CD8-positive, alpha-beta memory T cell (primary cell): ENCODE data around the gene INPP5A. TPM values are rescaled to one million over a fixed set of nuclear protein-coding genes. Genes with fewer than 3 reads are reported as not detected.

Experiments used
- CTCF ChIA-PET: fragments of 350-600 bp; sonication (Branson Sonifier 250); formaldehyde crosslinking; loops from one replicate; lab custom pipeline; 2021; ENCODE audit warnings: antibody characterized with exemption; lab: Charles Lee
- POLR2A ChIA-PET: fragments of 350-600 bp; sonication (Branson Sonifier 250); formaldehyde crosslinking; loops from one replicate; lab custom pipeline; 2021; ENCODE audit warnings: antibody characterized with exemption; lab: Charles Lee
- DNase-seq, 5 donors: peaks; one replicate each; pipeline versions ENCODE4 v3.0.0 to v3.0.0-alpha.2; 2020 to 2022; ENCODE audit warnings: mixed read lengths in 1 of 5
- H3K27ac ChIP-seq: one replicate; pipeline ENCODE4 v1.7.0; 2013; ENCODE audit warnings: low read depth, mild to moderate bottlenecking, low read length, moderate library complexity
- H3K27me3 ChIP-seq: 2 replicates; pipeline ENCODE4 v1.7.0; 2013; ENCODE audit warnings: low read length, mild to moderate bottlenecking; ENCODE audit not compliant: insufficient read depth, poor library complexity, severe bottlenecking
- H3K36me3 ChIP-seq: 2 replicates; pipeline ENCODE4 v1.7.0; 2013; ENCODE audit warnings: mild to moderate bottlenecking, low read length, moderate library complexity; ENCODE audit not compliant: insufficient read depth
- H3K4me1 ChIP-seq: 2 replicates; pipeline ENCODE4 v1.7.0; 2013; ENCODE audit warnings: mild to moderate bottlenecking, low read length, moderate library complexity; ENCODE audit not compliant: insufficient read depth
- H3K4me3 ChIP-seq: 2 replicates; pipeline ENCODE4 v1.7.0; 2013; ENCODE audit warnings: mild to moderate bottlenecking, low read length
- H3K9me3 ChIP-seq: 2 replicates; pipeline ENCODE4 v1.7.0; 2013; ENCODE audit warnings: mild to moderate bottlenecking, low read length
- H3K27ac Mint-ChIP-seq, 8 donors: one replicate each; pipeline ENCODE4 v1.8.0; 2020 to 2021; ENCODE audit warnings: mixed read lengths in 8 of 8, mild to moderate bottlenecking in 6 of 8, inconsistent platforms in 3 of 8, moderate library complexity in 3 of 8
- H3K27me3 Mint-ChIP-seq, 2 donors: one replicate each; pipeline ENCODE4 v1.8.0; 2020 to 2021; ENCODE audit warnings: mixed read lengths in 2 of 2, mild to moderate bottlenecking in 1 of 2, moderate library complexity in 1 of 2
- H3K36me3 Mint-ChIP-seq, 3 donors: one replicate each; pipeline ENCODE4 v1.8.0; 2020 to 2021; ENCODE audit warnings: mixed read lengths in 3 of 3, inconsistent platforms in 1 of 3, mild to moderate bottlenecking in 1 of 3
- H3K4me1 Mint-ChIP-seq, 3 donors: one replicate each; pipeline ENCODE4 v1.8.0; 2020 to 2021; ENCODE audit warnings: mixed read lengths in 3 of 3, inconsistent platforms in 1 of 3, mild to moderate bottlenecking in 1 of 3
- H3K4me3 Mint-ChIP-seq, 7 donors: one replicate each; pipeline ENCODE4 v1.8.0; 2020 to 2021; ENCODE audit warnings: mixed read lengths in 7 of 7, mild to moderate bottlenecking in 6 of 7, moderate library complexity in 4 of 7, inconsistent platforms in 2 of 7
- H3K9me3 Mint-ChIP-seq, 5 donors: one replicate each; pipeline ENCODE4 v1.8.0; 2020 to 2022; ENCODE audit warnings: mixed read lengths in 5 of 5, mild to moderate bottlenecking in 3 of 5, moderate library complexity in 2 of 5, inconsistent platforms in 1 of 5
- polyA plus RNA-seq: library from polyadenylated mRNA; unstranded; fragments of 300-500 nt; fragmentation: Illumina TruSeq; gene quantifications from one replicate; pipeline ENCODE4 v1.2.3, GENCODE V29; 2021
- total RNA-seq, 2 experiments: library from RNA; stranded (reverse); gene quantifications; one replicate each; pipeline ENCODE4 v1.2.3, GENCODE V29; 2021

INPP5A gene
- total and polyA plus RNA-seq, 3 experiments from 2014 or later: 1.1 to 6.1 (median 4.8) TPM

- ChIA-PET CTCF (no interaction called here), POLR2A (no interaction called here)
These were observed 29.6 kb upstream of the INPP5A start for GRCh38 chr10:132507956-132508490.

GRCh38 chr10:132508581-132509443, 28.8 kb upstream of the INPP5A start:
- POLR2A ChIA-PET: no interaction called here
- Histone ChIP-seq H3K27ac (no peak overlapping the region), H3K4me1 (no peaks in the 10 kb centered on the region), H3K36me3 (no peaks in the 10 kb centered on the region), H3K4me3 (no peak overlapping the region), H3K27me3 (no peaks in the 10 kb centered on the region), H3K9me3 (no peaks in the 10 kb centered on the region)
- CTCF ChIA-PET: no interaction called here
- H3K36me3 Mint-ChIP-seq: no peaks in the 10 kb centered on the region
- no peak overlapping the region for H3K4me3 Mint-ChIP-seq
- no peaks in the 10 kb centered on the region for H3K27me3 Mint-ChIP-seq
- no peak overlapping the region for H3K27ac Mint-ChIP-seq
- H3K9me3 Mint-ChIP-seq: peaks cover 0 to 2% (median 0%) of the 10 kb centered on the region in 5 donors
- DNase-seq: no peak
- no peaks in the 10 kb centered on the region for H3K4me1 Mint-ChIP-seq

More at GRCh38 chr10:132507956-132508490, 29.6 kb upstream of the INPP5A start:
- Mint-ChIP-seq H3K4me3 (no peak overlapping the region), H3K4me1 (no peaks in the 10 kb centered on the region), H3K9me3 (peaks cover 0 to 2% (median 0%) of the 10 kb centered on the region in 5 donors), H3K36me3 (no peaks in the 10 kb centered on the region), H3K27ac (no peak overlapping the region), H3K27me3 (peaks cover 0 to 3% of the 10 kb centered on the region in 2 donors)
- no peaks in the 10 kb centered on the region for H3K36me3 ChIP-seq
- H3K27me3 ChIP-seq: no peaks in the 10 kb centered on the region
- no peaks in the 10 kb centered on the region for H3K9me3 ChIP-seq
- H3K4me3 ChIP-seq: no peak overlapping the region
- no peak for DNase-seq
- no peaks in the 10 kb centered on the region for H3K4me1 ChIP-seq
- no peak overlapping the region for H3K27ac ChIP-seq

- no peak for DNase-seq
- no peaks in the 10 kb centered on the region for H3K4me1 Mint-ChIP-seq
- no peaks in the 10 kb centered on the region for H3K27me3 Mint-ChIP-seq
- no peak overlapping the region for H3K4me3 ChIP-seq
- no peaks in the 10 kb centered on the region for H3K27me3 ChIP-seq
- no peaks in the 10 kb centered on the region for H3K36me3 ChIP-seq
- CTCF ChIA-PET: no interaction called here
- POLR2A ChIA-PET: no interaction called here
- no peak overlapping the region for H3K27ac ChIP-seq
- no peaks in the 10 kb centered on the region for H3K36me3 Mint-ChIP-seq
- no peaks in the 10 kb centered on the region for H3K9me3 ChIP-seq
- peaks cover 0 to 2% (median 0%) of the 10 kb centered on the region in 5 donors for H3K9me3 Mint-ChIP-seq
- no peak overlapping the region for H3K4me3 Mint-ChIP-seq
- H3K4me1 ChIP-seq: no peaks in the 10 kb centered on the region
- no peak overlapping the region for H3K27ac Mint-ChIP-seq
These were observed 27.9 kb upstream of the INPP5A start for GRCh38 chr10:132509506-132510173.

- no peak overlapping the region for H3K27ac ChIP-seq
- H3K36me3 Mint-ChIP-seq: no peaks in the 10 kb centered on the region
- POLR2A ChIA-PET: no interaction called here
- H3K27me3 Mint-ChIP-seq: no peaks in the 10 kb centered on the region
- no peak for DNase-seq
- no peaks in the 10 kb centered on the region for H3K4me1 Mint-ChIP-seq
- no peaks in the 10 kb centered on the region for H3K36me3 ChIP-seq
- no peak overlapping the region for H3K4me3 ChIP-seq
- H3K27me3 ChIP-seq: no peaks in the 10 kb centered on the region
- no peak overlapping the region for H3K4me3 Mint-ChIP-seq
- no peak overlapping the region for H3K27ac Mint-ChIP-seq
- no peaks in the 10 kb centered on the region for H3K9me3 ChIP-seq
- no peaks in the 10 kb centered on the region for H3K4me1 ChIP-seq
- H3K9me3 Mint-ChIP-seq: peaks cover 0 to 2% (median 0%) of the 10 kb centered on the region in 5 donors
- CTCF ChIA-PET: no interaction called here
These were observed 27.4 kb upstream of the INPP5A start for GRCh38 chr10:132510174-132510611.

- H3K27ac Mint-ChIP-seq: peak overlapping the region in 2 of 8 donors; percentile 16 to 29
- Histone ChIP-seq H3K4me1 (no peaks in the 10 kb centered on the region), H3K27me3 (no peaks in the 10 kb centered on the region), H3K27ac (no peak overlapping the region), H3K9me3 (no peaks in the 10 kb centered on the region), H3K36me3 (no peaks in the 10 kb centered on the region), H3K4me3 (no peak overlapping the region)
- CTCF ChIA-PET: no interaction called here
- H3K27me3 Mint-ChIP-seq: no peaks in the 10 kb centered on the region
- H3K36me3 Mint-ChIP-seq: no peaks in the 10 kb centered on the region
- no peaks in the 10 kb centered on the region for H3K4me1 Mint-ChIP-seq
- POLR2A ChIA-PET: no interaction called here
- DNase-seq: no peak
- H3K9me3 Mint-ChIP-seq: peaks cover 0 to 2% (median 0%) of the 10 kb centered on the region in 5 donors
- peak overlapping the region in 1 of 7 donors; percentile 6 for H3K4me3 Mint-ChIP-seq
These were observed 26.2 kb upstream of the INPP5A start for GRCh38 chr10:132511121-132512051.

GRCh38 chr10:132512052-132512442, 25.5 kb upstream of the INPP5A start:
- Mint-ChIP-seq H3K27ac (peak overlapping the region in 1 of 8 donors; percentile 29), H3K9me3 (peaks cover 0 to 2% (median 0%) of the 10 kb centered on the region in 5 donors), H3K36me3 (no peaks in the 10 kb centered on the region), H3K4me3 (no peak overlapping the region), H3K4me1 (no peaks in the 10 kb centered on the region), H3K27me3 (no peaks in the 10 kb centered on the region)
- H3K36me3 ChIP-seq: no peaks in the 10 kb centered on the region
- POLR2A ChIA-PET: no interaction called here
- H3K4me3 ChIP-seq: no peak overlapping the region
- CTCF ChIA-PET: no interaction called here
- H3K4me1 ChIP-seq: no peaks in the 10 kb centered on the region
- no peak for DNase-seq
- no peaks in the 10 kb centered on the region for H3K9me3 ChIP-seq
- no peak overlapping the region for H3K27ac ChIP-seq
- H3K27me3 ChIP-seq: no peaks in the 10 kb centered on the region

GRCh38 chr10:132512693-132513345, 24.8 kb upstream of the INPP5A start:
- ChIA-PET POLR2A (no interaction called here), CTCF (no interaction called here)
- no peak for DNase-seq

More at GRCh38 chr10:132512693-132513345, 24.8 kb upstream of the INPP5A start:
- Histone ChIP-seq H3K4me3 (no peak overlapping the region), H3K27ac (no peak overlapping the region), H3K36me3 (no peaks in the 10 kb centered on the region), H3K27me3 (no peaks in the 10 kb centered on the region), H3K4me1 (no peaks in the 10 kb centered on the region), H3K9me3 (no peaks in the 10 kb centered on the region)
- Mint-ChIP-seq H3K36me3 (no peaks in the 10 kb centered on the region), H3K4me1 (no peaks in the 10 kb centered on the region), H3K9me3 (peaks cover 0 to 2% (median 0%) of the 10 kb centered on the region in 5 donors), H3K27ac (no peak overlapping the region), H3K4me3 (no peak overlapping the region), H3K27me3 (no peaks in the 10 kb centered on the region)
